Body of pancreas (tissue), 4 donors: ENCODE measurements around the gene SH3GL1. TPM values are rescaled to one million over a fixed set of nuclear protein-coding genes. Genes with fewer than 3 reads are reported as not detected.

ENCODE experiments used
- ATAC-seq: fragments of 150-250 bp; one replicate; pipeline ENCODE4 v1.9.1; 2016
- DNase-seq, 4 donors: peaks; one replicate each; pipeline ENCODE4 v3.0.0-alpha.2; 2019
- H3K27ac ChIP-seq, 4 donors: fragments of 200-600 bp; sonication (generic); 1 replicate in 3 of 4; 2 replicates in 1 of 4; pipeline versions ENCODE4 v1.5.1 to v1.6.1; 2016 to 2019; ENCODE audit warnings: mild to moderate bottlenecking in 1 of 4, mixed read lengths in 1 of 4, moderate library complexity in 1 of 4
- H3K27me3 ChIP-seq, 2 donors: fragments of 200-600 bp; sonication (generic); one replicate each; pipeline ENCODE4 v1.6.0; 2016; ENCODE audit warnings: mild to moderate bottlenecking in 1 of 2
- H3K36me3 ChIP-seq, 2 donors: fragments of 200-600 bp; sonication (generic); replicated peaks in 1 of 2; 2 replicates each; pipeline ENCODE4 v1.5.1; 2016; ENCODE audit warnings: low read depth in 2 of 2; ENCODE audit not compliant: insufficient read depth in 1 of 2
- H3K4me1 ChIP-seq: fragments of 200-600 bp; sonication (generic); one replicate; pipeline ENCODE4 v1.6.0; 2016
- H3K4me3 ChIP-seq, 2 donors: fragments of 200-600 bp; sonication (generic); 1 replicate in 1 of 2; 2 replicates in 1 of 2; pipeline ENCODE4 v1.5.1; 2016 to 2019
- H3K9me3 ChIP-seq, 3 donors: fragments of 200-600 bp; sonication (generic); 1 replicate in 2 of 3; 2 replicates in 1 of 3; pipeline ENCODE4 v1.5.1; 2016
- CTCF ChIP-seq, 7 experiments: fragments of 450-650 bp in 4 of 7; fragments of 200-600 bp in 3 of 7; sonication (generic) in 3 of 7; IDR thresholded peaks; one replicate each; pipeline ENCODE4 v1.5.1; 2016 to 2019; ENCODE audit warnings: antibody characterized with exemption in 7 of 7
- POLR2A ChIP-seq, 3 donors: fragments of 450-650 bp; IDR thresholded peaks; one replicate each; pipeline ENCODE4 v1.6.1; 2016; ENCODE audit warnings: antibody characterized with exemption in 3 of 3, mild to moderate bottlenecking in 2 of 3
- WGBS, 2 donors: methylation state at CpG; one replicate each; pipeline ENCODE4 v1.1.5; 2017; 5-methylcytosine and 5-hydroxymethylcytosine counted together
- intact Hi-C: fragments of 100-400 bp; cut with DNase I; formaldehyde crosslinking; loops from one replicate; pipeline ENCODE4 v1.15.1; 2023
- total RNA-seq, 2 donors: library from RNA; depleted of rRNA; stranded (reverse); fragments of >200 nt; gene quantifications; one replicate each; pipeline ENCODE4 v1.1.0, GENCODE V29; 2016

The SH3GL1 gene
- total RNA-seq, 2 donors from 2014 or later: 20.4 to 22.6 TPM

GRCh38 chr19:4389064-4389375 lies 11.3 kb downstream of the SH3GL1 start:
- ATAC-seq: no peak
- intact Hi-C loops: no loop called here
- 65 to 72% methylated on average over 8 to 9 of the region's 9 CpGs for WGBS, 2 donors
- Histone ChIP-seq H3K36me3 (no peaks in the 10 kb centered on the region), H3K4me1 (peaks cover 57% of the 10 kb centered on the region), H3K27me3 (no peaks in the 10 kb centered on the region), H3K9me3 (no peaks in the 10 kb centered on the region), H3K4me3 (no peak overlapping the region), H3K27ac (peak overlapping the region; percentile 23 to 68 (median 44))
- no peak for DNase-seq
- TF ChIP-seq CTCF (IDR thresholded peaks at IDR 0.05): no peak

- DNase-seq: peak in 1 of 4 donors; percentile 46
- H3K4me1 ChIP-seq: peaks cover 62% of the 10 kb centered on the region
- peak overlapping the region; percentile 23 to 68 (median 44) for H3K27ac ChIP-seq
- no peak overlapping the region for H3K4me3 ChIP-seq
- ATAC-seq: peak; percentile 22
- intact Hi-C loops: no loop called here
- no peaks in the 10 kb centered on the region for H3K27me3 ChIP-seq
- no peaks in the 10 kb centered on the region for H3K9me3 ChIP-seq
- TF ChIP-seq POLR2A (IDR thresholded peaks at IDR 0.05): no peak
- no peak for TF ChIP-seq CTCF (IDR thresholded peaks at IDR 0.05)
- 44 to 56% methylated on average over 11 to 15 of the region's 16 CpGs for WGBS, 2 donors
- no peaks in the 10 kb centered on the region for H3K36me3 ChIP-seq
These were observed 11.8 kb downstream of the SH3GL1 start for GRCh38 chr19:4388337-4389063.

DNA sequence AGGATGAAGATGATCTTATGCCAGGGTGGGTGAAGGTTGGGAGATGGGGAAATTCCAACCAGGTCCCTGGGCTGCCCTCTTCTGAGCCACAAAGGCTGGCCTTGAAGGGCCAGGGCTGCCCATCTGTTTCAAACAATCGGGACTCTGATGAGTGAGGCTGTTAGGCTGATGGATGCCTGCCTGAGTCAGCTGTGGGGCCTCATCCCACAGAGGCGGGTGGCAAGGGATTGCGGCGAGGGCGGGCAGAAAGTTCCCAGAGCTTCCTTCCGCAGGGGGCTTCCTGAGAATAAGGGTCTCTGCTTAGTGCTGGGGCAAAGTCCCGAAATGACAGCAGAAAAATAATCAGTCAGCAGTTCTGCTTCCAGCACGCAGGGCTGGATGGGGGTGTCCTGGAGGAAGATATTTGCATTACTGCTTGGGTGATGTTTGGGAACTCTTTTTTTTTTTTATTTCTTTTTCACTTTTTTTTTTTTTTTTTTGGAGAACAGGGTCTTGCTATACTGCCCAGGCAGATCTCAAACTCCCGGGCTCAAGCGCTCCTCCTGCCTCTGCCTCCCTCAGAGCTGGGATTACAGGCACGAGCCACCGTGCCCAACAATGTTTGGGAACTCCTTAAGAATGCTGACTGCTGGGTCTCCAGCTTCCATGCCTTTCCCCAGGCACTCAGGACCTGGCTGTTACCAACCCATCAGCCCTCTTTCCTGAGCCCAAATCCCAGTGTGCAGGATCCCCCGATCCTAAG lies 14.1 kb downstream of the SH3GL1 start:
- no peak overlapping the region for H3K27ac ChIP-seq
- no peaks in the 10 kb centered on the region for H3K9me3 ChIP-seq
- intact Hi-C loops: no loop called here
- 86 to 89% methylated on average over 11 to 12 of the region's 13 CpGs for WGBS, 2 donors
- ATAC-seq (no peak), DNase-seq (no peak)
- H3K4me1 ChIP-seq: peaks cover 44% of the 10 kb centered on the region
- H3K36me3 ChIP-seq: no peaks in the 10 kb centered on the region
- no peak overlapping the region for H3K4me3 ChIP-seq
- no peaks in the 10 kb centered on the region for H3K27me3 ChIP-seq
- TF ChIP-seq CTCF (IDR thresholded peaks at IDR 0.05) (no peak), POLR2A (IDR thresholded peaks at IDR 0.05) (no peak)

DNA sequence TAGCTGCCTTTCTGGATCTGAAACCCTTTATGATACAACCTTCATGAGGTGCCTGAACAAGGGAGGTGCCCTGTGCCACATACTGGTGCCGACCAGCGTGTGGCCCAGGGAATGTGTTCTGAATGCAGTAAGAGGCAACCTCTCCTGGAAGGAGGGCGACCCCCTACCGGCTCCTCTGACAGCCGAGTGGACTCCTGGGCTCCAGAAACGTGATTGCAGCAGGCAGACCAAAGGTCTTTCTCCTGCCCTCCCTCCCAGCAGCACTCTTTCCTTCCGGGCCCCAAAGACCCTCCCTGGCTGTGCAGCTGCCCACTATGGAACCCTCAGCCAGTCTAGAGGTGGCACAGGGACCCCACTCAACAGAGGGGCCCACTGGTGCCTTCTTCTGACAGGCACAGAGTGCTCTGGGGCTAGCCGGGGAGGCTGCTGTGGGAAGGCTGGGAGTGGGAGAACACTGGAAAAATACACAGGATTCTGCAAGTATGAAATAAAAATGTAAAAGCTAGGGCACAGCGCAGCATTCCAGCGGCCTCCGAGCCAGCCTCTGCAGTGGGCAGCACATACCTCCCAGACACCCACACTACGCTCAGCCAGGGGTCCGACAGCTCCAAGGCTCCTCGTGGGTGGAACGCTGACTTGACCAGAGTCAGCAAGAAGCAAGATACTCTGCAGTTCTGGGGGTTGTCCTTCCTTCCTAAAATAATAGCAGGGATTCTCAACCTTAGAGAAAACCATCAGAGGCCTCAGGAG lies 14.9 kb downstream of the SH3GL1 start:
- Histone ChIP-seq H3K27me3 (no peaks in the 10 kb centered on the region), H3K4me3 (no peak overlapping the region), H3K9me3 (no peaks in the 10 kb centered on the region), H3K4me1 (peaks cover 39% of the 10 kb centered on the region), H3K36me3 (no peaks in the 10 kb centered on the region), H3K27ac (no peak overlapping the region)
- WGBS, 2 donors: 80 to 81% methylated on average over 11 to 15 of the region's 15 CpGs
- no peak for ATAC-seq
- intact Hi-C loops: no loop called here
- TF ChIP-seq CTCF (IDR thresholded peaks at IDR 0.05): no peak
- no peak for DNase-seq
